B cell (primary cell): ENCODE results near the gene CPA4.

ENCODE experiments used
- CTCF ChIP-seq: fragments of 200-600 bp; IDR thresholded peaks from one replicate; pipeline ENCODE4 v1.8.0; 2022; ENCODE audit warnings: antibody characterized with exemption, mild to moderate bottlenecking
- EZH2 ChIP-seq: IDR thresholded peaks from 2 replicates; pipeline ENCODE4 v1.6.1; 2012; ENCODE audit warnings: borderline replicate concordance, low read depth, mild to moderate bottlenecking, moderate library complexity, low read length; ENCODE audit not compliant: insufficient read depth, poor library complexity, severe bottlenecking

DNA sequence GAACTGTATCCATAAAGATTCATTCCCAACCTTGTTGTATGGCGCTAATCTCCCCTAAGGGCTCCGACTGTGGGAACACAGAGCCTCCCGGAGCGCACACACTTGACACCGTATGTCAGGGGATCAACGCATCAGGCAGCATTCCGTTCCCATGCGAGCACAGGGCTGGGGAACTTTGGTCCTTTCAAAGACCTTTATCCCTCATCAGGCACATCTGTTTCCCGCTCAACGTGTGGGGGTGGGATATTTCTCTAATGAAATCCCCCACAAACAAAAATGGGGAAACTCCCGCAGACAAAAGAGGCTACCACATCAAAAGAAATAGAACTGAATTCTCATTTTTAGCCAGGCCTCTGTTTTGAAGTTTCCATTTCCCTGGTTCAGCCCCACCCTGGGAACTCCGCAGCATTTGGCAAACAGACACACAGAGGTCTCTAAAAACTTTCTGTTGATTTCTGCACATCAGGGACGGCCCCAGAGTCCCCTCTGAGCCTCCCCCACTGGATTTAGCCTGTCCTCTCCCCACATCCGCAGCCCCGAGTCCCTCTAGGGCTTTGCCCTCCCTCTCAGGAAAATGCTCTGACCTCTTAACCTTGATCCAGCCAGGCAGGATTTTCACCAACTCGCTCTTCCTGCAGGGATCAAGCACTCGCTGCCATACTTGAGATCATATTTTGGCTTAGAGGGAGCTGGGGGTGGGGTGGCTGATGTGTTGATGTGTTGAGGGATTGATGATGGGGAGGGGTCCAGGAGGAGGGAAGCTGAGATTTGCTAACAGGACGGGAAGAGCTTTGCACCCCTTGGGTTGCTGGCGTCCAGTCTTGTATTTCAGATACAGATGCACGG lies 58.2 kb downstream of the CPA4 start:
- TF ChIP-seq CTCF: no peak
- TF ChIP-seq EZH2: no peak
